GM12878 (cell line): ENCODE measurements around the gene SHISA7. TPM values are rescaled to one million over a fixed set of nuclear protein-coding genes. Genes with fewer than 3 reads are reported as not detected.

ENCODE experiments used
- BACH1 ChIP-seq: fragments of 450-650 bp; IDR thresholded peaks from 2 replicates; pipeline ENCODE4 v1.6.1; 2017; ENCODE audit warnings: mild to moderate bottlenecking, borderline replicate concordance
- DPF2 ChIP-seq: fragments of 450-650 bp; IDR thresholded peaks from 2 replicates; pipeline ENCODE4 v1.6.1; 2017; ENCODE audit warnings: mild to moderate bottlenecking
- HDAC6 ChIP-seq: fragments of 200-600 bp; sonication (generic); IDR thresholded peaks from one replicate; pipeline ENCODE4 v1.8.0; 2017; ENCODE audit warnings: antibody characterized with exemption; ENCODE audit not compliant: unreplicated experiment
- KLF5 ChIP-seq: fragments of 450-650 bp; IDR thresholded peaks from 2 replicates; pipeline ENCODE4 v1.6.1; 2014; ENCODE audit warnings: mild to moderate bottlenecking; ENCODE audit not compliant: partially characterized antibody
- LARP7 ChIP-seq: fragments of 450-650 bp; IDR thresholded peaks from 2 replicates; pipeline ENCODE4 v1.6.1; 2017; ENCODE audit warnings: mild to moderate bottlenecking
- NR2F1 ChIP-seq: fragments of 450-650 bp; conservative IDR thresholded peaks from 2 replicates; pipeline ENCODE4 v1.6.1; 2017; ENCODE audit warnings: mild to moderate bottlenecking
- PML ChIP-seq: IDR thresholded peaks from 2 replicates; pipeline ENCODE4 v1.6.1; 2012; ENCODE audit warnings: low read length, inconsistent platforms
- POLR2AphosphoS2 ChIP-seq: IDR thresholded peaks from 2 replicates; pipeline ENCODE4 v1.6.1; 2011; ENCODE audit warnings: low read depth, mild to moderate bottlenecking, low read length, improper control_type of control experiment, moderate library complexity
- POLR2AphosphoS5 ChIP-seq: IDR thresholded peaks from 2 replicates; pipeline ENCODE4 v1.6.1; 2011; ENCODE audit warnings: mild to moderate bottlenecking, low read length, inconsistent platforms
- POU2F2 ChIP-seq: IDR thresholded peaks from 3 replicates; pipeline ENCODE4 v1.6.1; 2011; ENCODE audit warnings: low read depth, mild to moderate bottlenecking, low read length, borderline replicate concordance
- SIN3A ChIP-seq: IDR thresholded peaks from 2 replicates; pipeline ENCODE4 v1.6.1; 2012; ENCODE audit warnings: low read depth, low read length, improper control_type of control experiment
- SMAD5 ChIP-seq: IDR thresholded peaks from 2 replicates; pipeline ENCODE4 v1.6.1; 2016; ENCODE audit warnings: antibody characterized with exemption, low read depth
- SMARCA5 ChIP-seq: fragments of 450-650 bp; IDR thresholded peaks from 2 replicates; pipeline ENCODE4 v1.6.1; 2017; ENCODE audit warnings: mild to moderate bottlenecking
- STAT1 ChIP-seq: fragments of 450-650 bp; conservative IDR thresholded peaks from 2 replicates; pipeline ENCODE4 v1.6.1; 2014; ENCODE audit warnings: antibody characterized with exemption, mild to moderate bottlenecking
- TARDBP ChIP-seq: IDR thresholded peaks from 2 replicates; pipeline ENCODE4 v1.6.1; 2016; ENCODE audit warnings: borderline replicate concordance
- TBL1XR1 ChIP-seq: IDR thresholded peaks from 2 replicates; pipeline ENCODE4 v1.6.1; 2012; ENCODE audit warnings: low read depth, low read length, improper control_type of control experiment
- TCF12 ChIP-seq: IDR thresholded peaks from 2 replicates; pipeline ENCODE4 v1.6.1; 2011; ENCODE audit warnings: low read depth, mild to moderate bottlenecking, low read length
- TCF3 ChIP-seq: IDR thresholded peaks from 2 replicates; pipeline ENCODE4 v1.6.1; 2012; ENCODE audit warnings: low read depth, mild to moderate bottlenecking, low read length, borderline replicate concordance; ENCODE audit not compliant: insufficient read depth
- YY1 ChIP-seq: IDR thresholded peaks from 2 replicates; pipeline ENCODE4 v1.6.1; 2011; ENCODE audit warnings: low read depth, mild to moderate bottlenecking, low read length
- ZBED1 ChIP-seq: IDR thresholded peaks from 2 replicates; pipeline ENCODE4 v1.6.1; 2016; ENCODE audit warnings: borderline replicate concordance
- ZNF217 ChIP-seq: fragments of 450-650 bp; IDR thresholded peaks from 2 replicates; pipeline ENCODE4 v1.6.1; 2017; ENCODE audit warnings: antibody characterized with exemption, mild to moderate bottlenecking
- ZNF24 ChIP-seq: fragments of 450-650 bp; IDR thresholded peaks from 2 replicates; pipeline ENCODE4 v1.6.1; 2017; ENCODE audit warnings: antibody characterized with exemption, mild to moderate bottlenecking
- ZNF592 ChIP-seq: fragments of 450-650 bp; IDR thresholded peaks from 2 replicates; pipeline ENCODE4 v1.6.1; 2017; ENCODE audit warnings: mild to moderate bottlenecking, moderate library complexity
- ZNF687 ChIP-seq: fragments of 450-650 bp; IDR thresholded peaks from 2 replicates; pipeline ENCODE4 v1.6.1; 2017; ENCODE audit warnings: mild to moderate bottlenecking, moderate library complexity
- ZSCAN29 ChIP-seq: fragments of 450-650 bp; IDR thresholded peaks from 2 replicates; pipeline ENCODE4 v1.6.1; 2017; ENCODE audit warnings: mild to moderate bottlenecking, moderate library complexity
- polyA plus RNA-seq, 11 experiments: library from polyadenylated mRNA; depleted of rRNA in 4 of 11; unstranded in 6 of 11; stranded (reverse) in 5 of 11; fragments of >200 nt; fragmentation: Nextera tagmentation in 4 of 11; fragmentation: Illumina TruSeq in 1 of 11; extraction: Ambion mirVana in 4 of 11; extraction: Trizol in 1 of 11; gene quantifications; 1 replicate in 1 of 11; 2 replicates in 10 of 11; pipeline versions ENCODE4 v1.2.1 to v1.2.3, GENCODE V29; 2011 to 2016; ENCODE audit warnings: inconsistent platforms in 2 of 11, missing spikeins in 2 of 11, low read depth in 1 of 11
- total RNA-seq, 4 experiments: library from RNA; depleted of rRNA in 3 of 4; stranded (reverse); fragments of >200 nt in 3 of 4; fragmentation: Illumina TruSeq in 1 of 4; extraction: Trizol in 1 of 4; gene quantifications; 2 replicates each; pipeline versions ENCODE4 v1.2.1 to v1.2.3, GENCODE V29; 2013 to 2021

SHISA7 gene
- total and polyA plus RNA-seq, 10 of the 15 experiments (the other 5 are each of a cell fraction or from before 2014, with no cell fraction given) = 0.03 TPM; not detected in 9

- TF ChIP-seq ZNF687 (peak; percentile 96; the same call in 1 of the 2 replicates), ZBED1 (peak; percentile 35; the same call in 1 of the 2 replicates), YY1 (peak; percentile 57), SMAD5 (peak; percentile 97), DPF2 (peak; percentile 72), TCF3 (peak; percentile 92), HDAC6 (peak; percentile 97), TCF12 (peak; percentile 56; the same call in 1 of the 2 replicates), TBL1XR1 (peak; percentile 24; the same call in 1 of the 2 replicates), SIN3A (peak; percentile 83), PML (peak; percentile 90), LARP7 (peak; percentile 98; the same call in 1 of the 2 replicates), STAT1 (peak; percentile 87; the same call in 1 of the 2 replicates), NR2F1 (peak; percentile 46), SMARCA5 (peak; percentile 86), POU2F2 (peak; percentile 93), POLR2AphosphoS5 (peak; percentile 98), TARDBP (0 out of 2 replicates have a peak, but pooled peaks have one; percentile 29), KLF5 (peak; percentile 84), ZSCAN29 (peak; percentile 84), ZNF24 (peak; percentile 61; the same call in 1 of the 2 replicates), ZNF592 (peak; percentile 64; the same call in 1 of the 2 replicates), POLR2AphosphoS2 (peak; percentile 96), ZNF217 (peak; percentile 65; the same call in 1 of the 2 replicates), BACH1 (peak; percentile 97)
Measured at GRCh38 chr19:55407550-55407799, 35.6 kb downstream of the SHISA7 start, which contains the start of gene UBE2S (continued).
